ENCODE data around the gene GLRX. TPM values are rescaled to one million over a fixed set of nuclear protein-coding genes. Genes with fewer than 3 reads are reported as not detected.
A peak's percentile ranks its signal among the peaks of the same experiment; 100 is the strongest.

Gene GLRX
- total and polyA plus RNA-seq, 12 donors, result 51.6 to 156 (median 111) TPM

DNA sequence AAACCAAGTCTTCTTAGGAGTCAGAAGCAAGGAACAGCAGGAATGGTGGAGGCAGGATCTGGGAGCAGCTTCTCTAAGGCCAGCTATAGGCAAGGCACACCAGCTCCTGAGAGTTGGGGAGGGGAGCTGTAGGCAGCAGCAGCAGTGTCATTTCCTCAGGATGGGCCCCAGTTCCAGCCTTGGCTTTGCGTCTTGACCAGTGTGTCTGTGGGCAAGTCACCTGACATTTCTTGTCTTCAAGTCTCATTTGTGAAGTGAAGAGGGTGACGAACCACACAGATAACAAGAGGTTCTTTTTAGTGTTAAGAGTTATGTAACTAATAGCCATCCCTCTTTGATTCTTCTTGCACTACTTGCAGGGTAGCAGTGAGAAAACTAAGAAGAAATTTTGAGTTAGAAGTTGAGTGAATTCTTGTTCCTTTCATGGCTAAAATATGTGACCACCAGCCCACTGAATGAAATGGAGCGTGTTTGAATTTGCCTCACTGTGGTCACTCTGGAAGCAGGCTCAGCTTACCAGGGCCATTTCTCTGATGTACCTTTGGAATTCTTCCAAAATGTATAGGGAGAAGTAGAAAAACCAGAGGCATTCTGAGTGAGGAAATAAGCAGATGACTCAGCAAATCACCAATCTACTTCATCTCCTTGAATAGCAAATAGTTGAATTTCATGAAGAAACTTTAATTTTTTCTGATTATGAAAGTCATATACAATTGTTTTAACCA is 49.0 kb downstream of the GLRX start:
- ATAC-seq (peak in 4 of 8 donors; percentile 10 to 49 (median 33)), DNase-seq (no peak)
- Histone ChIP-seq H3K36me3 (peaks cover 0 to 32% (median 3%) of the 10 kb centered on the region in 9 donors), H3K27ac (peak overlapping the region in 1 of 10 donors; percentile 62), H3K4me1 (peaks cover 0 to 33% (median 23%) of the 10 kb centered on the region in 9 donors), H3K9me3 (no peaks in the 10 kb centered on the region), H3K27me3 (no peaks in the 10 kb centered on the region), H3K4me3 (no peak overlapping the region)
- intact Hi-C loops (cut with DNase I), result loop anchor here in 4 of 10 donors (5.0 to 10.0 kb wide), 4 partner anchors 41 to 189 kb away; partner anchors contain the start of genes ELL2 (in 1 of the 4) and RHOBTB3 (in 1 of the 4)
- WGBS, 2 donors, result 57 to 58% methylated on average over 3 of the region's 3 CpGs
- TF ChIP-seq CTCF (IDR thresholded peaks at IDR 0.05), result no peak

GRCh38 chr5:95771892-95772291 is 50.6 kb downstream of the GLRX start:
- peaks cover 0 to 32% (median 23%) of the 10 kb centered on the region in 9 donors for H3K4me1 ChIP-seq
- ATAC-seq, result peak in 1 of 8 donors; percentile 20
- peaks cover 0 to 38% (median 10%) of the 10 kb centered on the region in 9 donors for H3K36me3 ChIP-seq
- no peaks in the 10 kb centered on the region for H3K27me3 ChIP-seq
- TF ChIP-seq CTCF (IDR thresholded peaks at IDR 0.05), result no peak
- intact Hi-C loops (cut with DNase I), result loop anchor here in 4 of 10 donors (5.0 to 10.0 kb wide), 4 partner anchors 40 to 190 kb away; partner anchors contain the start of genes ELL2 (in 1 of the 4) and RHOBTB3 (in 1 of the 4)
- 90 to 93% methylated on average over 2 of the region's 2 CpGs for WGBS, 2 donors
- H3K27ac ChIP-seq, result peak overlapping the region; percentile 28 to 83 (median 70)
- H3K4me3 ChIP-seq, result no peak overlapping the region
- H3K9me3 ChIP-seq, result no peaks in the 10 kb centered on the region
- no peak for DNase-seq

- Histone ChIP-seq H3K36me3 (peaks cover 0 to 42% (median 10%) of the 10 kb centered on the region in 9 donors), H3K4me1 (peaks cover 0 to 32% (median 23%) of the 10 kb centered on the region in 9 donors), H3K4me3 (no peak overlapping the region), H3K9me3 (no peaks in the 10 kb centered on the region), H3K27ac (peak overlapping the region; percentile 28 to 83 (median 70)), H3K27me3 (no peaks in the 10 kb centered on the region)
- peak; percentile 50 to 90 (median 86) for ATAC-seq
- 27 to 33% methylated on average over 8 of the region's 8 CpGs for WGBS, 2 donors
- intact Hi-C loops (cut with DNase I), result loop anchor here in 4 of 10 donors (5.0 to 10.0 kb wide), 4 partner anchors 39 to 191 kb away; partner anchors contain the start of genes ELL2 (in 1 of the 4) and RHOBTB3 (in 1 of the 4)
- DNase-seq, result peak in 1 of 2 donors; percentile 62
- no peak for TF ChIP-seq CTCF (IDR thresholded peaks at IDR 0.05)
Observed at GRCh38 chr5:95770830-95771708, 51.5 kb downstream of the GLRX start.

GRCh38 chr5:95768731-95769130 is 53.8 kb downstream of the GLRX start:
- Histone ChIP-seq H3K4me3 (no peak overlapping the region), H3K9me3 (no peaks in the 10 kb centered on the region), H3K4me1 (peaks cover 0 to 29% (median 20%) of the 10 kb centered on the region in 9 donors), H3K36me3 (peaks cover 0 to 64% (median 10%) of the 10 kb centered on the region in 9 donors), H3K27ac (no peak overlapping the region), H3K27me3 (no peaks in the 10 kb centered on the region)
- 94 to 96% methylated on average over 9 of the region's 9 CpGs for WGBS, 2 donors
- no peak for DNase-seq
- no peak for ATAC-seq
- no peak for TF ChIP-seq CTCF (IDR thresholded peaks at IDR 0.05)
- intact Hi-C loops (cut with DNase I), result no loop called here
